Spleen (tissue), 7 donors: ENCODE results near the gene CFAP90.

Source experiments
- POLR2A ChIP-seq, 3 donors: fragments of 450-650 bp; IDR thresholded peaks; one replicate each; pipeline ENCODE4 v1.5.1; 2017; ENCODE audit warnings: antibody characterized with exemption in 3 of 3, mild to moderate bottlenecking in 1 of 3
- POLR2AphosphoS5 ChIP-seq, 3 donors: sonication (generic); formaldehyde crosslinking; IDR thresholded peaks; one replicate each; pipeline ENCODE4 v1.5.1; 2017; ENCODE audit warnings: antibody characterized with exemption in 3 of 3
- TF ChIP-seq, protein P1 (sequence below), 11 experiments: fragments of 200-600 bp in 7 of 11; fragments of 450-650 bp in 4 of 11; sonication (generic) in 4 of 11; IDR thresholded peaks in 8 of 11; conservative IDR thresholded peaks in 3 of 11; 1 replicate in 7 of 11; 2 replicates in 4 of 11; pipeline versions ENCODE4 v1.4.0 to v1.8.0; 2016 to 2021; ENCODE audit warnings: antibody characterized with exemption in 11 of 11, inconsistent platforms in 4 of 11, mild to moderate bottlenecking in 1 of 11
- donor health status: DM: no; HTN: no; CAD: no; lungs with moderate emphysema.
- donor health status: DM: no; HTN: no; CAD: no.
- donor health status: DM: no; HTN: no; CAD: no.

DNA sequence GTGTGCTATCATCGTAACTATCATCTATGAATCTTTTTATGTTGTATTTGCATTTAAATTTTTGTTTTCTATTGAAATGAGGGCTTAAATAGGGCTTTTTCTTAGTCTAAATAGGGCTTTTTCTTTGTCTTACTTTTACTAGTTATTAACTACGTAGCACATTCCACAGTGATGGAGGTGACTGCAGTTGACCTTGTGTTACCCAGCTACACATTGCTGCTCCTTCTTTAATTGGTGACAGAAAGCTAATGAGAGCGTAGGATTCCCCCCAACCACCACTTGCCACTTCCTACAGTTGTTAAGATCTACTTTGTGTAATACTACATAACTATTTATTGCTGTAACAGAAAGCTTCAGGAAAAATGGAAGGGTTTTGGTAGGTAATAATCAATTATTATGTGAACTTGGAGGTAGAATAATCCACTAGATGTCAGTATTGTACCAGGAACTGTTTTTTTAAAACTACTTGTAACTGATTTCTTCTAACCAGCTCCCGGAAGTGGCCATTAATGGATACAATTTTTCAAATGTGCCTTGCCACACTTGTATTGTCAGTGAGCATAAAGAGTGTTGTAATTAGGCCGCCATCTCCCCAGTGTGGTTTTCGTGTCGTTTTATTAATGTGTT is 36.0 kb upstream of the CFAP90 start:
- TF ChIP-seq, protein P1, sequence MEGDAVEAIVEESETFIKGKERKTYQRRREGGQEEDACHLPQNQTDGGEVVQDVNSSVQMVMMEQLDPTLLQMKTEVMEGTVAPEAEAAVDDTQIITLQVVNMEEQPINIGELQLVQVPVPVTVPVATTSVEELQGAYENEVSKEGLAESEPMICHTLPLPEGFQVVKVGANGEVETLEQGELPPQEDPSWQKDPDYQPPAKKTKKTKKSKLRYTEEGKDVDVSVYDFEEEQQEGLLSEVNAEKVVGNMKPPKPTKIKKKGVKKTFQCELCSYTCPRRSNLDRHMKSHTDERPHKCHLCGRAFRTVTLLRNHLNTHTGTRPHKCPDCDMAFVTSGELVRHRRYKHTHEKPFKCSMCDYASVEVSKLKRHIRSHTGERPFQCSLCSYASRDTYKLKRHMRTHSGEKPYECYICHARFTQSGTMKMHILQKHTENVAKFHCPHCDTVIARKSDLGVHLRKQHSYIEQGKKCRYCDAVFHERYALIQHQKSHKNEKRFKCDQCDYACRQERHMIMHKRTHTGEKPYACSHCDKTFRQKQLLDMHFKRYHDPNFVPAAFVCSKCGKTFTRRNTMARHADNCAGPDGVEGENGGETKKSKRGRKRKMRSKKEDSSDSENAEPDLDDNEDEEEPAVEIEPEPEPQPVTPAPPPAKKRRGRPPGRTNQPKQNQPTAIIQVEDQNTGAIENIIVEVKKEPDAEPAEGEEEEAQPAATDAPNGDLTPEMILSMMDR (IDR thresholded peaks at IDR 0.05 in 8 of 11, conservative IDR thresholded peaks at IDR 0.05 in 3 of 11) = peak in 10 of 11 experiments; percentile 14 to 62 (median 40)
- TF ChIP-seq POLR2A (IDR thresholded peaks at IDR 0.05) (no peak), POLR2AphosphoS5 (IDR thresholded peaks at IDR 0.05) (no peak)
